Measurements from ENCODE around the gene DVL1. TPM values are rescaled to one million over a fixed set of nuclear protein-coding genes. Genes with fewer than 3 reads are reported as not detected.

The DVL1 gene
- total and polyA plus RNA-seq, 2 of the 13 experiments (the other 11 are each of a cell fraction or from before 2014, with no cell fraction given), result 30.8 to 60.4 TPM

DNA sequence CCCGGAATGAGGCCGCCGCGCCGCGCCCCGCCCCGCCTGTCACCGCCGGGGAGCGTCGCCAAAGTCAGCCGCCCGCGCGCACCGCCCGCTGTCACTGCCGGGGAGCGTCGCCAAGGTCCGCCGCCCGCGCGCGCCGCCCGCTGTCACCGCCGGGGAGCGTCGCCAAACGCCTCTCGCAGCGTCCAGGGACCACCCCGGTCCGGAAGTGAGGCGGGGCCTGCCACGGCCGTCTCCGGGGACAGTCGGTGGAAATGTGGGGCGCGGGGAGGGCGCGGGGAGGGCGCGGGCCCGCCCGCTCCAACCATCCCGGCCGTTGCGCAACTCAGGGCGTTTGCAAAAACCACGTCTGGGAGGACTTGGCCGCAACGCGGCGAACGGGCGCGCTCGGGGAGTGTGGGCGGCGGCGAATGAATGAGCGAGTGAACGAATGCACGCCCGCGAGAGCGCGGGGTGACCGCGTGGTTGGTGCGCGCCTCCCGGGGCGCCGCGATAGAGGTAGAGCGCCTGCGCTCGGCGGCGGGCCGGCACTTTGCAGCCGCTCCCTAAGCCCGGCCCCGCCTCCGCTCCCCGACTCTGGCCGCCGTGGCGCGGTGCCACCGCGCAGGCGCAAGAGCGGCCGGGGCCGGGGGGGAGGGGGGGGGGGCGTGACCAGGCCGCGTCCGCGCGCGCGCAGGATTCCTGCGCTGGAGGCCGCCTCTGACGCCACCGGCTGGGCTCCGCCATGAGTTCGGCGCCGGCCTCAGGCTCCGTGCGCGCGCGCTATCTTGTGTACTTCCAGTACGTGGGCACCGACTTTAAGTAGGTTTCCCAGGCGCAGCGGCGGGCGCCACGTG lies 41.1 kb downstream of the DVL1 start, which contains the start of the genes ACAP3 and PUSL1 (continued):
- TF ChIP-seq JUN (CRISPR knock-in tag; IDR thresholded peaks at IDR 0.05) (0 out of 2 replicates have a peak, but pooled peaks have one; percentile 56), TBL1XR1 (IDR thresholded peaks at IDR 0.05; ENCODE audit: borderline replicate concordance, low read length, partially characterized antibody) (no peak), ZBTB7B (CRISPR knock-in tag; IDR thresholded peaks at IDR 0.05) (peak; percentile 45; the same call in 1 of the 2 replicates), NR2C2 (CRISPR knock-in tag; IDR thresholded peaks at IDR 0.05; ENCODE audit: borderline replicate concordance) (peak; percentile 49; the same call in 1 of the 2 replicates), TBX2 (CRISPR knock-in tag; IDR thresholded peaks at IDR 0.05; ENCODE audit: borderline replicate concordance) (peak; percentile 11; the same call in 1 of the 2 replicates), KAT8 (CRISPR knock-in tag; IDR thresholded peaks at IDR 0.05) (peak; percentile 63), ERF (CRISPR knock-in tag; IDR thresholded peaks at IDR 0.05) (peak; percentile 19; the same call in 1 of the 2 replicates), ZNF12 (CRISPR knock-in tag; IDR thresholded peaks at IDR 0.05) (0 out of 2 replicates have a peak, but pooled peaks have one; percentile 45), ZMAT3 (CRISPR knock-in tag; conservative IDR thresholded peaks at IDR 0.05) (0 out of 2 replicates have a peak, but pooled peaks have one; percentile 37), ZMYM4 (CRISPR knock-in tag; IDR thresholded peaks at IDR 0.05) (peak; percentile 62; the same call in 1 of the 2 replicates), FOXC1 (CRISPR knock-in tag; IDR thresholded peaks at IDR 0.05; ENCODE audit: borderline replicate concordance) (peak; percentile 72; the same call in 1 of the 2 replicates), ELF3 (CRISPR knock-in tag; IDR thresholded peaks at IDR 0.05) (0 out of 2 replicates have a peak, but pooled peaks have one; percentile 27), ZSCAN29 (CRISPR knock-in tag; conservative IDR thresholded peaks at IDR 0.05) (no peak), HIVEP1 (CRISPR knock-in tag; IDR thresholded peaks at IDR 0.05) (no peak)
- TF ChIP-seq, protein P1, sequence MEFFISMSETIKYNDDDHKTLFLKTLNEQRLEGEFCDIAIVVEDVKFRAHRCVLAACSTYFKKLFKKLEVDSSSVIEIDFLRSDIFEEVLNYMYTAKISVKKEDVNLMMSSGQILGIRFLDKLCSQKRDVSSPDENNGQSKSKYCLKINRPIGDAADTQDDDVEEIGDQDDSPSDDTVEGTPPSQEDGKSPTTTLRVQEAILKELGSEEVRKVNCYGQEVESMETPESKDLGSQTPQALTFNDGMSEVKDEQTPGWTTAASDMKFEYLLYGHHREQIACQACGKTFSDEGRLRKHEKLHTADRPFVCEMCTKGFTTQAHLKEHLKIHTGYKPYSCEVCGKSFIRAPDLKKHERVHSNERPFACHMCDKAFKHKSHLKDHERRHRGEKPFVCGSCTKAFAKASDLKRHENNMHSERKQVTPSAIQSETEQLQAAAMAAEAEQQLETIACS (CRISPR knock-in tag; IDR thresholded peaks at IDR 0.05), result peak; percentile 90
- TF ChIP-seq, protein P2, sequence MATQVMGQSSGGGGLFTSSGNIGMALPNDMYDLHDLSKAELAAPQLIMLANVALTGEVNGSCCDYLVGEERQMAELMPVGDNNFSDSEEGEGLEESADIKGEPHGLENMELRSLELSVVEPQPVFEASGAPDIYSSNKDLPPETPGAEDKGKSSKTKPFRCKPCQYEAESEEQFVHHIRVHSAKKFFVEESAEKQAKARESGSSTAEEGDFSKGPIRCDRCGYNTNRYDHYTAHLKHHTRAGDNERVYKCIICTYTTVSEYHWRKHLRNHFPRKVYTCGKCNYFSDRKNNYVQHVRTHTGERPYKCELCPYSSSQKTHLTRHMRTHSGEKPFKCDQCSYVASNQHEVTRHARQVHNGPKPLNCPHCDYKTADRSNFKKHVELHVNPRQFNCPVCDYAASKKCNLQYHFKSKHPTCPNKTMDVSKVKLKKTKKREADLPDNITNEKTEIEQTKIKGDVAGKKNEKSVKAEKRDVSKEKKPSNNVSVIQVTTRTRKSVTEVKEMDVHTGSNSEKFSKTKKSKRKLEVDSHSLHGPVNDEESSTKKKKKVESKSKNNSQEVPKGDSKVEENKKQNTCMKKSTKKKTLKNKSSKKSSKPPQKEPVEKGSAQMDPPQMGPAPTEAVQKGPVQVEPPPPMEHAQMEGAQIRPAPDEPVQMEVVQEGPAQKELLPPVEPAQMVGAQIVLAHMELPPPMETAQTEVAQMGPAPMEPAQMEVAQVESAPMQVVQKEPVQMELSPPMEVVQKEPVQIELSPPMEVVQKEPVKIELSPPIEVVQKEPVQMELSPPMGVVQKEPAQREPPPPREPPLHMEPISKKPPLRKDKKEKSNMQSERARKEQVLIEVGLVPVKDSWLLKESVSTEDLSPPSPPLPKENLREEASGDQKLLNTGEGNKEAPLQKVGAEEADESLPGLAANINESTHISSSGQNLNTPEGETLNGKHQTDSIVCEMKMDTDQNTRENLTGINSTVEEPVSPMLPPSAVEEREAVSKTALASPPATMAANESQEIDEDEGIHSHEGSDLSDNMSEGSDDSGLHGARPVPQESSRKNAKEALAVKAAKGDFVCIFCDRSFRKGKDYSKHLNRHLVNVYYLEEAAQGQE (IDR thresholded peaks at IDR 0.05; ENCODE audit: borderline replicate concordance in 1 of 2, low read depth in 1 of 2, low read length in 2 of 2), result no peak
- TF ChIP-seq, protein P3, sequence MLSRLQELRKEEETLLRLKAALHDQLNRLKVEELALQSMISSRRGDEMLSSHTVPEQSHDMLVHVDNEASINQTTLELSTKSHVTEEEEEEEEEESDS (CRISPR knock-in tag; IDR thresholded peaks at IDR 0.05; ENCODE audit: borderline replicate concordance), result no peak
- TF ChIP-seq, protein P4, sequence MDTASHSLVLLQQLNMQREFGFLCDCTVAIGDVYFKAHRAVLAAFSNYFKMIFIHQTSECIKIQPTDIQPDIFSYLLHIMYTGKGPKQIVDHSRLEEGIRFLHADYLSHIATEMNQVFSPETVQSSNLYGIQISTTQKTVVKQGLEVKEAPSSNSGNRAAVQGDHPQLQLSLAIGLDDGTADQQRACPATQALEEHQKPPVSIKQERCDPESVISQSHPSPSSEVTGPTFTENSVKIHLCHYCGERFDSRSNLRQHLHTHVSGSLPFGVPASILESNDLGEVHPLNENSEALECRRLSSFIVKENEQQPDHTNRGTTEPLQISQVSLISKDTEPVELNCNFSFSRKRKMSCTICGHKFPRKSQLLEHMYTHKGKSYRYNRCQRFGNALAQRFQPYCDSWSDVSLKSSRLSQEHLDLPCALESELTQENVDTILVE (CRISPR knock-in tag; IDR thresholded peaks at IDR 0.05), result peak; percentile 68; the same call in 1 of the 2 replicates
- TF ChIP-seq, protein P5, sequence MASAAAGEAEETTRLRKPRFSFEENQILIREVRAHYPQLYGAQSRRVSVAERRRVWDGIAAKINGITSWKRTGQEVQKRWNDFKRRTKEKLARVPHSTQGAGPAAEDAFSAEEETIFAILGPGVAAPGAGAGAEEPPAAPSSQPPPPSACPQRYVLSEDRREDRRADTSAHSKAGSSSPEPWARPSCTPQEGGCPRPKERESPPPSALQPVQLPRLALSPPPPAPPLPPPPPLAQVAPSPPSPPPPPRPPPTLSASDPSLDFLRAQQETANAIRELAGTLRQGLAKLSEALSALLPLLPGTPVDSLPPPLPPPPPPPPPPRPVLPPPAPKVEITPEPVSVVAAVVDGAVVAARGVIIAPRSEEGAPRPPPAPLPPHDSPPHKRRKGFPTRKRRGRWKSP (CRISPR knock-in tag; IDR thresholded peaks at IDR 0.05), result peak; percentile 73

Data from HepG2 (cell line).